GM18508 (cell line): ENCODE results near the gene NUTF2.
"Not testable (repeated sequence)": the region's sequence is repeated elsewhere in the genome, so short reads cannot be mapped to it uniquely, and the experiment has no call there.

Experiments used
- ATAC-seq: cut with Tn5 transposase; IDR thresholded peaks from one replicate; pipeline ENCODE4 v1.9.1; 2021; ENCODE audit warnings: moderate number of reproducible peaks; ENCODE audit not compliant: insufficient read depth, unreplicated experiment

Gene NUTF2

GRCh38 chr16:67861877-67862276 is 15.1 kb downstream of the NUTF2 start:
- ATAC-seq = no peak

- no peak for ATAC-seq
Measured at GRCh38 chr16:67862623-67863583, 16.2 kb downstream of the NUTF2 start.

GRCh38 chr16:67864044-67864443 is 17.3 kb downstream of the NUTF2 start:
- ATAC-seq = not testable (repeated sequence)

- no peak for ATAC-seq
Measured at GRCh38 chr16:67864594-67864993, 17.9 kb downstream of the NUTF2 start.

GRCh38 chr16:67865318-67865717 is 18.6 kb downstream of the NUTF2 start:
- no peak for ATAC-seq

- ATAC-seq = no peak
Measured at GRCh38 chr16:67868290-67868689, 21.6 kb downstream of the NUTF2 start.

- no peak for ATAC-seq
Measured at GRCh38 chr16:67869653-67870052, 22.9 kb downstream of the NUTF2 start.

- ATAC-seq = no peak
Measured at GRCh38 chr16:67871256-67871655, 24.5 kb downstream of the NUTF2 start.

- no peak for ATAC-seq
Measured at GRCh38 chr16:67872131-67872630, 25.4 kb downstream of the NUTF2 start.

- no peak for ATAC-seq
Measured at GRCh38 chr16:67872631-67873434, 26.1 kb downstream of the NUTF2 start, which contains the start of gene EDC4. Gene EDC4, plus strand, starts transcription at chr16:67873052. Its CDS starts 210 bp downstream, at chr16:67873262.

GRCh38 chr16:67873435-67874370 is 27.0 kb downstream of the NUTF2 start:
- no peak for ATAC-seq

- no peak for ATAC-seq
Measured at GRCh38 chr16:67874372-67874771, 27.6 kb downstream of the NUTF2 start.

- no peak for ATAC-seq
Measured at GRCh38 chr16:67877064-67877463, 30.3 kb downstream of the NUTF2 start.

GRCh38 chr16:67878232-67878631 is 31.5 kb downstream of the NUTF2 start:
- no peak for ATAC-seq

GRCh38 chr16:67878846-67879245 is 32.1 kb downstream of the NUTF2 start:
- no peak for ATAC-seq

GRCh38 chr16:67879462-67879861 is 32.7 kb downstream of the NUTF2 start:
- ATAC-seq = no peak

GRCh38 chr16:67879936-67880335 is 33.2 kb downstream of the NUTF2 start:
- ATAC-seq = no peak

- ATAC-seq = no peak
Measured at GRCh38 chr16:67880584-67880983, 33.9 kb downstream of the NUTF2 start.

- ATAC-seq = no peak
Measured at GRCh38 chr16:67881621-67882161, 35.0 kb downstream of the NUTF2 start.
